Prostate gland (tissue), 2 donors: ENCODE data around the gene ITPR1.

Experiments used
- CTCF ChIP-seq, 4 experiments: fragments of 200-600 bp in 2 of 4; fragments of 450-650 bp in 2 of 4; sonication (generic) in 2 of 4; IDR thresholded peaks; 1 replicate in 3 of 4; 2 replicates in 1 of 4; pipeline ENCODE4 v1.5.1; 2016 to 2019; ENCODE audit warnings: antibody characterized with exemption in 4 of 4, mild to moderate bottlenecking in 2 of 4, moderate library complexity in 2 of 4
- POLR2A ChIP-seq: fragments of 450-650 bp; IDR thresholded peaks from one replicate; pipeline ENCODE4 v1.6.1; 2016; ENCODE audit warnings: antibody characterized with exemption, mild to moderate bottlenecking
- POLR2AphosphoS5 ChIP-seq: sonication (generic); formaldehyde crosslinking; IDR thresholded peaks from one replicate; pipeline ENCODE4 v1.6.1; 2017; ENCODE audit warnings: antibody characterized with exemption

- no peak for TF ChIP-seq CTCF (IDR thresholded peaks at IDR 0.05)
- TF ChIP-seq POLR2A, result no peak
- TF ChIP-seq POLR2AphosphoS5, result no peak
Measured at GRCh38 chr3:4729061-4729973, 236.2 kb downstream of the ITPR1 start.
